ENCODE measurements around the gene ADGRV1.

Gene ADGRV1

GRCh38 chr5:91072881-91073280 is 514.3 kb downstream of the ADGRV1 start:
- DNase-seq (ENCODE audit: low read depth), result peak; percentile 15
- TF ChIP-seq, protein P1, sequence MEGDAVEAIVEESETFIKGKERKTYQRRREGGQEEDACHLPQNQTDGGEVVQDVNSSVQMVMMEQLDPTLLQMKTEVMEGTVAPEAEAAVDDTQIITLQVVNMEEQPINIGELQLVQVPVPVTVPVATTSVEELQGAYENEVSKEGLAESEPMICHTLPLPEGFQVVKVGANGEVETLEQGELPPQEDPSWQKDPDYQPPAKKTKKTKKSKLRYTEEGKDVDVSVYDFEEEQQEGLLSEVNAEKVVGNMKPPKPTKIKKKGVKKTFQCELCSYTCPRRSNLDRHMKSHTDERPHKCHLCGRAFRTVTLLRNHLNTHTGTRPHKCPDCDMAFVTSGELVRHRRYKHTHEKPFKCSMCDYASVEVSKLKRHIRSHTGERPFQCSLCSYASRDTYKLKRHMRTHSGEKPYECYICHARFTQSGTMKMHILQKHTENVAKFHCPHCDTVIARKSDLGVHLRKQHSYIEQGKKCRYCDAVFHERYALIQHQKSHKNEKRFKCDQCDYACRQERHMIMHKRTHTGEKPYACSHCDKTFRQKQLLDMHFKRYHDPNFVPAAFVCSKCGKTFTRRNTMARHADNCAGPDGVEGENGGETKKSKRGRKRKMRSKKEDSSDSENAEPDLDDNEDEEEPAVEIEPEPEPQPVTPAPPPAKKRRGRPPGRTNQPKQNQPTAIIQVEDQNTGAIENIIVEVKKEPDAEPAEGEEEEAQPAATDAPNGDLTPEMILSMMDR (IDR thresholded peaks at IDR 0.05; ENCODE audit: low read depth, low read length, missing control alignments), result no peak
- in situ Hi-C loops (cut with HindIII; ENCODE audit: low sequenced_read_pairs), result no loop called here
- H3K4me3 ChIP-seq (ENCODE audit: low read depth, low read length), result no peak overlapping the region

GRCh38 chr5:91074615-91075014 is 516.0 kb downstream of the ADGRV1 start:
- in situ Hi-C loops (cut with HindIII; ENCODE audit: low sequenced_read_pairs), result loop anchor here (5.0 kb wide), 1 partner anchor 47 kb away; no protein-coding TSS in a partner anchor

GRCh38 chr5:91076138-91076537 is 517.5 kb downstream of the ADGRV1 start:
- in situ Hi-C loops (cut with HindIII; ENCODE audit: low sequenced_read_pairs), result loop anchor here (5.0 kb wide), 1 partner anchor 49 kb away; no protein-coding TSS in a partner anchor
- DNase-seq (ENCODE audit: low read depth), result no peak
- TF ChIP-seq, protein P1 (IDR thresholded peaks at IDR 0.05; ENCODE audit: low read depth, low read length, missing control alignments), result no peak
- no peak overlapping the region for H3K4me3 ChIP-seq (ENCODE audit: low read depth, low read length)

More at GRCh38 chr5:91074615-91075014, 516.0 kb downstream of the ADGRV1 start:
- peak; percentile 59 for DNase-seq (ENCODE audit: low read depth)
- H3K4me3 ChIP-seq (ENCODE audit: low read depth, low read length), result no peak overlapping the region
- TF ChIP-seq, protein P1 (IDR thresholded peaks at IDR 0.05; ENCODE audit: low read depth, low read length, missing control alignments), result no peak

DNA sequence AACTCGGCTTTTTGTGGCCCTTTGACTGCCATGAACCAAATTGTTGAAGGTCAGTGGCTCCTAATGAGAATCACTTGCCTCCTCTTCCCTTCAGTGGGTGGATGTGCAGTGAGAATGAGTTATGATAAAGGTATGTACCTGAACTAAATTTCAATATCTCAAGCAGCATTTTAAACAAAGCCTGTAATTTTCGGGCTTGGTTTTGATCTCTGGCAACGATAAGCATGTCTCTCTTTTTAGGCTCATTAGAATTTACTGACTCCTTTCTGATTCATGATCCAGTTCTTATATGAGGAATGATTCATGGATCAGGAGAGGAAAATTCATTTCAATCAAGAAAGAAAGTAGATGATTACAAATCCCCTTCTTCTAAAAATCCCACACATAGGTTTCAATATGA is 519.0 kb downstream of the ADGRV1 start:
- no peak overlapping the region for H3K4me3 ChIP-seq (ENCODE audit: low read depth, low read length)
- no peak for DNase-seq (ENCODE audit: low read depth)
- in situ Hi-C loops (cut with HindIII; ENCODE audit: low sequenced_read_pairs), result loop anchor here (5.0 kb wide), 1 partner anchor 50 kb away; no protein-coding TSS in a partner anchor
- TF ChIP-seq, protein P1 (IDR thresholded peaks at IDR 0.05; ENCODE audit: low read depth, low read length, missing control alignments), result no peak

DNA sequence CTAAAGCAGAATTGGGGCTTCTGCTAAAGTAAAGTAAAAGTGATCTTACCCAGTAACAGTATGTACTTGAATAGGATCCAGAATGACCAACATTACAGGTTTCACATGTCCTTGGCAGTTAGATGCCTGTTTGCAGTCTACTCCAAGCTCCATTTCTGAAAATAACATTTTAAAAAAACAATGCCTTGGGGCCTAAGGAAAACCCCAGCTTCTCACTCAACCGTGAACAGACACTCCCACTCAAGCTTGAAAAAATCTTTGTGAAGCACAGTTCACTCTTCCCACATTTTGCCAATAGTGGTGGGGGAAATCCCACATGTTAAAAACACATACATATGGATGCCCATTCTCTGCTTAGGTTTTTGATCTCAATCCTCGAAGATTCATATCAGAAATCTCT is 520.4 kb downstream of the ADGRV1 start:
- in situ Hi-C loops (cut with HindIII; ENCODE audit: low sequenced_read_pairs), result loop anchor here (5.0 kb wide), 1 partner anchor 52 kb away; no protein-coding TSS in a partner anchor
- no peak overlapping the region for H3K4me3 ChIP-seq (ENCODE audit: low read depth, low read length)
- peak; percentile 23 for DNase-seq (ENCODE audit: low read depth)
- TF ChIP-seq, protein P1 (IDR thresholded peaks at IDR 0.05; ENCODE audit: low read depth, low read length, missing control alignments), result no peak

GRCh38 chr5:91089758-91090157 is 531.2 kb downstream of the ADGRV1 start:
- no peak for DNase-seq (ENCODE audit: low read depth)
- TF ChIP-seq, protein P1 (IDR thresholded peaks at IDR 0.05; ENCODE audit: low read depth, low read length, missing control alignments), result no peak
- in situ Hi-C loops (cut with HindIII; ENCODE audit: low sequenced_read_pairs), result no loop called here
- no peak overlapping the region for H3K4me3 ChIP-seq (ENCODE audit: low read depth, low read length)

Data from astrocyte of the cerebellum (primary cell).